GM12892 (cell line): ENCODE measurements around the gene CCDC34.

Source experiments
- POLR2A ChIP-seq: IDR thresholded peaks from 2 replicates; pipeline ENCODE4 v1.6.1; 2011; ENCODE audit warnings: low read depth, low read length, control low read depth
- POLR2AphosphoS5 ChIP-seq: IDR thresholded peaks from 2 replicates; pipeline ENCODE4 v1.6.1; 2011; ENCODE audit warnings: low read depth, low read length, control low read depth

DNA sequence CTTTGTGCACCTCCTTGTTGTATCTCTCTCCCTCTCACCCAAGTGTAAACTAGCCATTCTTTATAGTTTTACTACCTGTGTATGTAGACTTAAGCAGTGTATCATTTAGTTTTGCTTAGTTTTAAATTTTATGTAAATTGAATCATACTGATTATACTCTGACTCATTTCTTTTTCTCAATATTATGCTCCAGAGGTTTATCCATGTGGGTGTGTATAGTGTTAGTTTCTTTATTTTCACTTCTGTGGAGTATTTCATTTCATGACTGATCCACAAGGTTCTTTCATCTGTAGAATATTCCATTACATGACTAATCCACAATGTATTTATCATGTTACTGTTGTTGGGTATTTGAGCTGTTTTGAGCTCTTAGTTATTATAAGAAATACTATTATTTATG lies 62.0 kb downstream of the CCDC34 start:
- TF ChIP-seq POLR2AphosphoS5 (no peak), POLR2A (no peak)
